Measurements from ENCODE around the gene GFPT1. TPM values are rescaled to one million over a fixed set of nuclear protein-coding genes. Genes with fewer than 3 reads are reported as not detected.
A peak's percentile ranks its signal among the peaks of the same experiment; 100 is the strongest.

The GFPT1 gene
- total and polyA plus RNA-seq, 2 experiments from 2014 or later, result 60.8 to 62.0 TPM

DNA sequence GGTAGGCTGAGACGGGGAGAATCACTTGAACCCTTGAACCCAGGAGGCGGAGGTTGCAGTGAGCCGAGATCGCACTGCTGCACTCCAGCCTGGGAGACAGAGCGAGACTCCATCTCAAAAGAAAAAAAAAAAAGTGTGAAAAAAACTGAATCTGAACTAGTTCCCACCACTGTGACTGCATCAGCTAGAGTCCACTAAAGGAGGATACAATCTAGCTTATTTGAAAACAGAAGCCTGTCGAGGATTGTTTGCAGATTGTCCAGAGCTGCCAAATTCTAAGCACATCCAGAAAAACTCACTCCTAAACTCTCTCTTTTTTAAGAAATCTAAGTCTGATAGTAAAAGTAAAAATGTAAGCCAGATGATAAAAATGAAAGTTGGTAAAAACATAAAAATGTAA lies 10.6 kb downstream of the GFPT1 start:
- Mint-ChIP-seq H3K27ac (peak overlapping the region; percentile 75; the same call in 1 of the 2 replicates), H3K36me3 (ENCODE audit: low read depth) (peaks cover 17% of the 10 kb centered on the region; the same call in 2 of the 3 replicates), H3K4me3 (no peak overlapping the region), H3K27me3 (ENCODE audit: insufficient read depth, low read depth, poor library complexity) (no peaks in the 10 kb centered on the region), H3K4me1 (peaks cover 7% of the 10 kb centered on the region), H3K9me3 (no peaks in the 10 kb centered on the region; the same call in 2 of the 3 replicates)
- Histone ChIP-seq H3K9me2 (ENCODE audit: insufficient read depth) (no peaks in the 10 kb centered on the region), H3K27me3 (ENCODE audit: insufficient read depth) (no peaks in the 10 kb centered on the region), H3F3A (replicated peaks; ENCODE audit: low read depth) (no peaks in the 10 kb centered on the region; the same call in 1 of the 2 replicates), H3K4me1 (ENCODE audit: insufficient read depth) (no peaks in the 10 kb centered on the region), H3K36me3 (ENCODE audit: insufficient read depth) (0 out of 2 replicates have a peak, but pooled peaks cover 6% of the 10 kb centered on the region), H2AFZ (no peak overlapping the region), H3K4me3 (no peak overlapping the region), H3K79me2 (replicated peaks; ENCODE audit: insufficient read depth) (peaks cover 80% of the 10 kb centered on the region), H3K27ac (ENCODE audit: low read depth) (peak overlapping the region; percentile 81; the same call in 1 of the 2 replicates), H4K20me1 (replicated peaks; ENCODE audit: insufficient read depth) (peaks cover 3% of the 10 kb centered on the region; the same call in 1 of the 2 replicates), H3K4me2 (no peak overlapping the region)
- TF ChIP-seq STAT1 (IDR thresholded peaks at IDR 0.05; ENCODE audit: unreplicated experiment), result no peak
- no peak for TF ChIP-seq NANOG (IDR thresholded peaks at IDR 0.05; ENCODE audit: borderline replicate concordance)
- no peak for TF ChIP-seq ZNF331 (CRISPR knock-in tag; IDR thresholded peaks at IDR 0.05; ENCODE audit: low read depth)
- no peak for TF ChIP-seq EZH2 (IDR thresholded peaks at IDR 0.05; ENCODE audit: low read depth, unreplicated experiment)
- no peak for TF ChIP-seq POLR2AphosphoS5 (IDR thresholded peaks at IDR 0.05; ENCODE audit: low read depth)
- no peak for TF ChIP-seq ZNF114 (CRISPR knock-in tag; IDR thresholded peaks at IDR 0.05)
- TF ChIP-seq, protein P1, sequence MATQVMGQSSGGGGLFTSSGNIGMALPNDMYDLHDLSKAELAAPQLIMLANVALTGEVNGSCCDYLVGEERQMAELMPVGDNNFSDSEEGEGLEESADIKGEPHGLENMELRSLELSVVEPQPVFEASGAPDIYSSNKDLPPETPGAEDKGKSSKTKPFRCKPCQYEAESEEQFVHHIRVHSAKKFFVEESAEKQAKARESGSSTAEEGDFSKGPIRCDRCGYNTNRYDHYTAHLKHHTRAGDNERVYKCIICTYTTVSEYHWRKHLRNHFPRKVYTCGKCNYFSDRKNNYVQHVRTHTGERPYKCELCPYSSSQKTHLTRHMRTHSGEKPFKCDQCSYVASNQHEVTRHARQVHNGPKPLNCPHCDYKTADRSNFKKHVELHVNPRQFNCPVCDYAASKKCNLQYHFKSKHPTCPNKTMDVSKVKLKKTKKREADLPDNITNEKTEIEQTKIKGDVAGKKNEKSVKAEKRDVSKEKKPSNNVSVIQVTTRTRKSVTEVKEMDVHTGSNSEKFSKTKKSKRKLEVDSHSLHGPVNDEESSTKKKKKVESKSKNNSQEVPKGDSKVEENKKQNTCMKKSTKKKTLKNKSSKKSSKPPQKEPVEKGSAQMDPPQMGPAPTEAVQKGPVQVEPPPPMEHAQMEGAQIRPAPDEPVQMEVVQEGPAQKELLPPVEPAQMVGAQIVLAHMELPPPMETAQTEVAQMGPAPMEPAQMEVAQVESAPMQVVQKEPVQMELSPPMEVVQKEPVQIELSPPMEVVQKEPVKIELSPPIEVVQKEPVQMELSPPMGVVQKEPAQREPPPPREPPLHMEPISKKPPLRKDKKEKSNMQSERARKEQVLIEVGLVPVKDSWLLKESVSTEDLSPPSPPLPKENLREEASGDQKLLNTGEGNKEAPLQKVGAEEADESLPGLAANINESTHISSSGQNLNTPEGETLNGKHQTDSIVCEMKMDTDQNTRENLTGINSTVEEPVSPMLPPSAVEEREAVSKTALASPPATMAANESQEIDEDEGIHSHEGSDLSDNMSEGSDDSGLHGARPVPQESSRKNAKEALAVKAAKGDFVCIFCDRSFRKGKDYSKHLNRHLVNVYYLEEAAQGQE (IDR thresholded peaks at IDR 0.05; ENCODE audit: unreplicated experiment), result no peak
- TF ChIP-seq EZH2phosphoT487 (IDR thresholded peaks at IDR 0.05; ENCODE audit: unreplicated experiment), result no peak
- TF ChIP-seq, protein P2, sequence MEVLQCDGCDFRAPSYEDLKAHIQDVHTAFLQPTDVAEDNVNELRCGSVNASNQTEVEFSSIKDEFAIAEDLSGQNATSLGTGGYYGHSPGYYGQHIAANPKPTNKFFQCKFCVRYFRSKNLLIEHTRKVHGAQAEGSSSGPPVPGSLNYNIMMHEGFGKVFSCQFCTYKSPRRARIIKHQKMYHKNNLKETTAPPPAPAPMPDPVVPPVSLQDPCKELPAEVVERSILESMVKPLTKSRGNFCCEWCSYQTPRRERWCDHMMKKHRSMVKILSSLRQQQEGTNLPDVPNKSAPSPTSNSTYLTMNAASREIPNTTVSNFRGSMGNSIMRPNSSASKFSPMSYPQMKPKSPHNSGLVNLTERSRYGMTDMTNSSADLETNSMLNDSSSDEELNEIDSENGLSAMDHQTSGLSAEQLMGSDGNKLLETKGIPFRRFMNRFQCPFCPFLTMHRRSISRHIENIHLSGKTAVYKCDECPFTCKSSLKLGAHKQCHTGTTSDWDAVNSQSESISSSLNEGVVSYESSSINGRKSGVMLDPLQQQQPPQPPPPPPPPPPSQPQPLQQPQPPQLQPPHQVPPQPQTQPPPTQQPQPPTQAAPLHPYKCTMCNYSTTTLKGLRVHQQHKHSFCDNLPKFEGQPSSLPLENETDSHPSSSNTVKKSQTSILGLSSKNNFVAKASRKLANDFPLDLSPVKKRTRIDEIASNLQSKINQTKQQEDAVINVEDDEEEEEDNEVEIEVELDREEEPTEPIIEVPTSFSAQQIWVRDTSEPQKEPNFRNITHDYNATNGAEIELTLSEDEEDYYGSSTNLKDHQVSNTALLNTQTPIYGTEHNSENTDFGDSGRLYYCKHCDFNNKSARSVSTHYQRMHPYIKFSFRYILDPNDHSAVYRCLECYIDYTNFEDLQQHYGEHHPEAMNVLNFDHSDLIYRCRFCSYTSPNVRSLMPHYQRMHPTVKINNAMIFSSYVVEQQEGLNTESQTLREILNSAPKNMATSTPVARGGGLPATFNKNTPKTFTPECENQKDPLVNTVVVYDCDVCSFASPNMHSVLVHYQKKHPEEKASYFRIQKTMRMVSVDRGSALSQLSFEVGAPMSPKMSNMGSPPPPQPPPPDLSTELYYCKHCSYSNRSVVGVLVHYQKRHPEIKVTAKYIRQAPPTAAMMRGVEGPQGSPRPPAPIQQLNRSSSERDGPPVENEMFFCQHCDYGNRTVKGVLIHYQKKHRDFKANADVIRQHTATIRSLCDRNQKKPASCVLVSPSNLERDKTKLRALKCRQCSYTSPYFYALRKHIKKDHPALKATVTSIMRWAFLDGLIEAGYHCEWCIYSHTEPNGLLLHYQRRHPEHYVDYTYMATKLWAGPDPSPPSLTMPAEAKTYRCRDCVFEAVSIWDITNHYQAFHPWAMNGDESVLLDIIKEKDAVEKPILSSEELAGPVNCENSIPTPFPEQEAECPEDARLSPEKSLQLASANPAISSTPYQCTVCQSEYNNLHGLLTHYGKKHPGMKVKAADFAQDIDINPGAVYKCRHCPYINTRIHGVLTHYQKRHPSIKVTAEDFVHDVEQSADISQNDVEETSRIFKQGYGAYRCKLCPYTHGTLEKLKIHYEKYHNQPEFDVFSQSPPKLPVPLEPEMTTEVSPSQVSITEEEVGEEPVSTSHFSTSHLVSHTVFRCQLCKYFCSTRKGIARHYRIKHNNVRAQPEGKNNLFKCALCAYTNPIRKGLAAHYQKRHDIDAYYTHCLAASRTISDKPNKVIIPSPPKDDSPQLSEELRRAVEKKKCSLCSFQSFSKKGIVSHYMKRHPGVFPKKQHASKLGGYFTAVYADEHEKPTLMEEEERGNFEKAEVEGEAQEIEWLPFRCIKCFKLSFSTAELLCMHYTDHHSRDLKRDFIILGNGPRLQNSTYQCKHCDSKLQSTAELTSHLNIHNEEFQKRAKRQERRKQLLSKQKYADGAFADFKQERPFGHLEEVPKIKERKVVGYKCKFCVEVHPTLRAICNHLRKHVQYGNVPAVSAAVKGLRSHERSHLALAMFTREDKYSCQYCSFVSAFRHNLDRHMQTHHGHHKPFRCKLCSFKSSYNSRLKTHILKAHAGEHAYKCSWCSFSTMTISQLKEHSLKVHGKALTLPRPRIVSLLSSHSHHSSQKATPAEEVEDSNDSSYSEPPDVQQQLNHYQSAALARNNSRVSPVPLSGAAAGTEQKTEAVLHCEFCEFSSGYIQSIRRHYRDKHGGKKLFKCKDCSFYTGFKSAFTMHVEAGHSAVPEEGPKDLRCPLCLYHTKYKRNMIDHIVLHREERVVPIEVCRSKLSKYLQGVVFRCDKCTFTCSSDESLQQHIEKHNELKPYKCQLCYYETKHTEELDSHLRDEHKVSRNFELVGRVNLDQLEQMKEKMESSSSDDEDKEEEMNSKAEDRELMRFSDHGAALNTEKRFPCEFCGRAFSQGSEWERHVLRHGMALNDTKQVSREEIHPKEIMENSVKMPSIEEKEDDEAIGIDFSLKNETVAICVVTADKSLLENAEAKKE (CRISPR knock-in tag; IDR thresholded peaks at IDR 0.05), result no peak
- no peak for TF ChIP-seq CREB1 (CRISPR knock-in tag; IDR thresholded peaks at IDR 0.05; ENCODE audit: low read depth)
- ATAC-seq (peak; percentile 38; the same call in 2 of the 3 replicates), DNase-seq (ENCODE audit: low spot score) (no peak)

Measured in GM23338 (cell line).